ENCODE measurements around the gene CLTA.
"Not testable (repeated sequence)": the region's sequence is repeated elsewhere in the genome, so short reads cannot be mapped to it uniquely, and the experiment has no call there.

- TF ChIP-seq, protein P1, sequence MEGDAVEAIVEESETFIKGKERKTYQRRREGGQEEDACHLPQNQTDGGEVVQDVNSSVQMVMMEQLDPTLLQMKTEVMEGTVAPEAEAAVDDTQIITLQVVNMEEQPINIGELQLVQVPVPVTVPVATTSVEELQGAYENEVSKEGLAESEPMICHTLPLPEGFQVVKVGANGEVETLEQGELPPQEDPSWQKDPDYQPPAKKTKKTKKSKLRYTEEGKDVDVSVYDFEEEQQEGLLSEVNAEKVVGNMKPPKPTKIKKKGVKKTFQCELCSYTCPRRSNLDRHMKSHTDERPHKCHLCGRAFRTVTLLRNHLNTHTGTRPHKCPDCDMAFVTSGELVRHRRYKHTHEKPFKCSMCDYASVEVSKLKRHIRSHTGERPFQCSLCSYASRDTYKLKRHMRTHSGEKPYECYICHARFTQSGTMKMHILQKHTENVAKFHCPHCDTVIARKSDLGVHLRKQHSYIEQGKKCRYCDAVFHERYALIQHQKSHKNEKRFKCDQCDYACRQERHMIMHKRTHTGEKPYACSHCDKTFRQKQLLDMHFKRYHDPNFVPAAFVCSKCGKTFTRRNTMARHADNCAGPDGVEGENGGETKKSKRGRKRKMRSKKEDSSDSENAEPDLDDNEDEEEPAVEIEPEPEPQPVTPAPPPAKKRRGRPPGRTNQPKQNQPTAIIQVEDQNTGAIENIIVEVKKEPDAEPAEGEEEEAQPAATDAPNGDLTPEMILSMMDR (conservative IDR thresholded peaks at IDR 0.05): not testable (repeated sequence)
- not testable (repeated sequence) for TF ChIP-seq EZH2 (IDR thresholded peaks at IDR 0.05; ENCODE audit: low read depth)
Measured at GRCh38 chr9:36160126-36160525, 30.6 kb upstream of the CLTA start.

Measured in PC-9 (cell line).